Body of pancreas (tissue), 4 donors: ENCODE measurements around the gene CBFA2T3.

Source experiments
- POLR2A ChIP-seq, 3 donors: fragments of 450-650 bp; IDR thresholded peaks; one replicate each; pipeline ENCODE4 v1.6.1; 2016; ENCODE audit warnings: antibody characterized with exemption in 3 of 3, mild to moderate bottlenecking in 2 of 3
- TF ChIP-seq, protein P1 (sequence below), 7 experiments: fragments of 450-650 bp in 4 of 7; fragments of 200-600 bp in 3 of 7; sonication (generic) in 3 of 7; IDR thresholded peaks; one replicate each; pipeline ENCODE4 v1.5.1; 2016 to 2019; ENCODE audit warnings: antibody characterized with exemption in 7 of 7

GRCh38 chr16:88936556-88937205 lies 40.3 kb downstream of the CBFA2T3 start:
- TF ChIP-seq, protein P1, sequence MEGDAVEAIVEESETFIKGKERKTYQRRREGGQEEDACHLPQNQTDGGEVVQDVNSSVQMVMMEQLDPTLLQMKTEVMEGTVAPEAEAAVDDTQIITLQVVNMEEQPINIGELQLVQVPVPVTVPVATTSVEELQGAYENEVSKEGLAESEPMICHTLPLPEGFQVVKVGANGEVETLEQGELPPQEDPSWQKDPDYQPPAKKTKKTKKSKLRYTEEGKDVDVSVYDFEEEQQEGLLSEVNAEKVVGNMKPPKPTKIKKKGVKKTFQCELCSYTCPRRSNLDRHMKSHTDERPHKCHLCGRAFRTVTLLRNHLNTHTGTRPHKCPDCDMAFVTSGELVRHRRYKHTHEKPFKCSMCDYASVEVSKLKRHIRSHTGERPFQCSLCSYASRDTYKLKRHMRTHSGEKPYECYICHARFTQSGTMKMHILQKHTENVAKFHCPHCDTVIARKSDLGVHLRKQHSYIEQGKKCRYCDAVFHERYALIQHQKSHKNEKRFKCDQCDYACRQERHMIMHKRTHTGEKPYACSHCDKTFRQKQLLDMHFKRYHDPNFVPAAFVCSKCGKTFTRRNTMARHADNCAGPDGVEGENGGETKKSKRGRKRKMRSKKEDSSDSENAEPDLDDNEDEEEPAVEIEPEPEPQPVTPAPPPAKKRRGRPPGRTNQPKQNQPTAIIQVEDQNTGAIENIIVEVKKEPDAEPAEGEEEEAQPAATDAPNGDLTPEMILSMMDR (IDR thresholded peaks at IDR 0.05): no peak
- TF ChIP-seq POLR2A (IDR thresholded peaks at IDR 0.05): no peak
